ENCODE results near the gene GLT1D1. TPM values are rescaled to one million over a fixed set of nuclear protein-coding genes. Genes with fewer than 3 reads are reported as not detected.

The GLT1D1 gene
- total and polyA plus RNA-seq, 12 donors, result 0.07 to 3.3 (median 0.66) TPM; not detected in 1

DNA sequence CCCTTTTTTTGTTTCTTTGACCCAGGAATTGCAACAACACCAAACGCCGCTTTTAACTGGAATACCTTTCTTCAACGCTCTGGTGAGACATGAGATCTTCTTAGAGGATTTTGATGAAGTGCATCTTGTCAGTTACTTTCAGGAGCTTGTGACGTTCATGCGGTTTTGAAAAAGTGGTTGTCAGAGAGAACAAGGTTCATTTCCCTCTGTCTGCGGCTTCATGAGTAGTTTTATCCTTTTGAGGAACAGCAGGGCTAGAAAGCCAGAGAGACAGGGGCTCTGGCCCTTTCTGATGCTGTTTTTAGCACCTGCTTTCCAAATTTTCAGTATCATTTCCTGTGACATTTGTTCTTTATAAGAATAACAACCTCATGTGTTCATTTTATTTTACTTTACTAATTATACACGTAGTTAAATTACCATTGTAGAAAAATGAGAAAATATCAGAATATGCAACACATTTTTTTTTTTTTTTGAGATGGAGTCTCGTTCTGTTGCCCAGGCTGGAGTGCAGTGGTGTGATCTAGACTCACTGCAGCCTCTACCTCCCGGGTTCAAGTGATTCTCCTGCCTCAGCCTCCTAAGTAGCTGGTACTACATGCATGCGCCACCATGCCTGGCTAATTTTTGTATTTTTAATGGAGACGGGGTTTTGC is 61.8 kb downstream of the GLT1D1 start:
- Histone ChIP-seq H3K36me3 (no peaks in the 10 kb centered on the region), H3K4me1 (peaks cover 0 to 5% (median 0%) of the 10 kb centered on the region in 9 donors), H3K27ac (no peak overlapping the region), H3K27me3 (no peaks in the 10 kb centered on the region), H3K4me3 (no peak overlapping the region), H3K9me3 (no peaks in the 10 kb centered on the region)
- ATAC-seq (no peak), DNase-seq (no peak)
- TF ChIP-seq, protein P1, sequence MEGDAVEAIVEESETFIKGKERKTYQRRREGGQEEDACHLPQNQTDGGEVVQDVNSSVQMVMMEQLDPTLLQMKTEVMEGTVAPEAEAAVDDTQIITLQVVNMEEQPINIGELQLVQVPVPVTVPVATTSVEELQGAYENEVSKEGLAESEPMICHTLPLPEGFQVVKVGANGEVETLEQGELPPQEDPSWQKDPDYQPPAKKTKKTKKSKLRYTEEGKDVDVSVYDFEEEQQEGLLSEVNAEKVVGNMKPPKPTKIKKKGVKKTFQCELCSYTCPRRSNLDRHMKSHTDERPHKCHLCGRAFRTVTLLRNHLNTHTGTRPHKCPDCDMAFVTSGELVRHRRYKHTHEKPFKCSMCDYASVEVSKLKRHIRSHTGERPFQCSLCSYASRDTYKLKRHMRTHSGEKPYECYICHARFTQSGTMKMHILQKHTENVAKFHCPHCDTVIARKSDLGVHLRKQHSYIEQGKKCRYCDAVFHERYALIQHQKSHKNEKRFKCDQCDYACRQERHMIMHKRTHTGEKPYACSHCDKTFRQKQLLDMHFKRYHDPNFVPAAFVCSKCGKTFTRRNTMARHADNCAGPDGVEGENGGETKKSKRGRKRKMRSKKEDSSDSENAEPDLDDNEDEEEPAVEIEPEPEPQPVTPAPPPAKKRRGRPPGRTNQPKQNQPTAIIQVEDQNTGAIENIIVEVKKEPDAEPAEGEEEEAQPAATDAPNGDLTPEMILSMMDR (IDR thresholded peaks at IDR 0.05), result no peak
- 72 to 75% methylated on average over 11 of the region's 11 CpGs for WGBS, 2 donors
- intact Hi-C loops (cut with DNase I), result no loop called here

DNA sequence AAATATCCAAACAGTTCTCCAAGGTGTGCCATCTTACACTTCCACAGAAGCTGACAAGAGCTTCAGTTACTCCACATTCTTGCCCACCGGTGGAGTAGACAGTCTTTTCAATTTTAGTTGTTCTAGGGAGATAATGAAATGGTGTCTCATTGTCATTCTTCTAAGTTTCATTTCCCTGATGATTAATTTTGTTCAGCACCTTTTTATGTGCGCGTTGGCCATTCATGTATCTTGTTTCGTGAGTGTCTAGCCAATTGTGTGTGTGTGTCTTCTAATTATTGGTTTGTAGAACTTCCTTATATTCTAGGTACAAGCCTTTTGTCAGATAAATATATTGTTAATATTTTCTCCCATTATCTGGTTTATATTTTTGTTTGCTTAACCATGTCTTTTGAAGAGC is 63.1 kb downstream of the GLT1D1 start:
- no peak overlapping the region for H3K4me3 ChIP-seq
- no peak overlapping the region for H3K27ac ChIP-seq
- H3K36me3 ChIP-seq, result no peaks in the 10 kb centered on the region
- H3K9me3 ChIP-seq, result no peaks in the 10 kb centered on the region
- H3K4me1 ChIP-seq, result peaks cover 0 to 15% (median 0%) of the 10 kb centered on the region in 9 donors
- 91 to 92% methylated on average over 4 of the region's 4 CpGs for WGBS, 2 donors
- intact Hi-C loops (cut with DNase I), result no loop called here
- TF ChIP-seq, protein P1 (IDR thresholded peaks at IDR 0.05), result no peak
- no peak for ATAC-seq
- no peaks in the 10 kb centered on the region for H3K27me3 ChIP-seq
- DNase-seq, result no peak

DNA sequence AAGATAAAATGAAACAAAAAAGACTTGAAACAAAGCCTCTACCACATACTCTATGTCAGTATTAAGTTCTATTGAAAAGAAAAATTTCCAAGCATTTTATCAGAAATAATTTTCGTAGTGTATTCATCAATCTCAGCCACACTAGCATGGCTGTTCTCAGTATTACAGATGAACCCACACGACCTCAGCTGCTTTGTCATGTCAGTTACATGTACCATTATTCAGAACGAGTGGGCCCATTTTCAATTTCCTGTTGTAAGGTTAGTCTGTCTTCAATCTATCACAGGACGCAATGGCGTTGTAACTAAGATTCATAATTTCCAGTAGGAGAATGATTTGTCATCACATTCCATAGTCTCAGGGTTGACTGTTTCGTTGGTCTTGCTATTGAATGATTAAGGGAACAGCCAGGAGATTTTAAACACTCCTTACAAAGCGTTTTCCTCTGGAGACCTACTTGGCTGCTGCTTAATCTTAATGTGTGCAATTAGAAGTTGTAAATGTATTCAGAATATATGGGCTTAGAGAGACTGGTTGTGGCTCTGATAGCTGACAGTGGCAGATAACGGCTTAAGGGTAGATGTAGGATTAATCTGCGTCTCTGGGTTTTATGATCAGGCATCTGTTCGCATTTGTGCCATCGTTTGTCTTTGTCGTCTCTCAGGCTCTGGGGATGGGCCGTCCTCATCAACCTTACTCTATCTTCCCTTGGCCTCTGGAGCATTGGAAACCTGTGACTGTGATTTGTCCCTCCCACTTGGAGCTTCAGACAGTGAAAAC is 65.4 kb downstream of the GLT1D1 start:
- intact Hi-C loops (cut with DNase I), result no loop called here
- no peak overlapping the region for H3K27ac ChIP-seq

GRCh38 chr12:128920468-128920867 is 67.2 kb downstream of the GLT1D1 start:
- peak in 1 of 2 donors; percentile 10 for DNase-seq
- ATAC-seq, result peak in 4 of 8 donors; percentile 57 to 77 (median 72)
- intact Hi-C loops (cut with DNase I), result no loop called here
- Histone ChIP-seq H3K4me3 (no peak overlapping the region), H3K9me3 (no peaks in the 10 kb centered on the region), H3K4me1 (peaks cover 0 to 12% (median 0%) of the 10 kb centered on the region in 9 donors), H3K27ac (no peak overlapping the region), H3K27me3 (no peaks in the 10 kb centered on the region), H3K36me3 (no peaks in the 10 kb centered on the region)
- TF ChIP-seq, protein P1 (IDR thresholded peaks at IDR 0.05), result no peak
- WGBS, 2 donors, result 54 to 60% methylated on average over 8 of the region's 8 CpGs

More for the DNA sequence above, 65.4 kb downstream of the GLT1D1 start:
- WGBS, 2 donors, result 65 to 71% methylated on average over 13 of the region's 13 CpGs
- TF ChIP-seq, protein P1 (IDR thresholded peaks at IDR 0.05), result no peak
- ATAC-seq, result no peak
- Histone ChIP-seq H3K36me3 (no peaks in the 10 kb centered on the region), H3K4me3 (no peak overlapping the region), H3K9me3 (no peaks in the 10 kb centered on the region), H3K4me1 (peaks cover 0 to 15% (median 0%) of the 10 kb centered on the region in 9 donors), H3K27me3 (no peaks in the 10 kb centered on the region)
- DNase-seq, result no peak

Data from heart right ventricle (tissue), 16 donors.